Glomerular visceral epithelial cell (primary cell): ENCODE measurements around the gene RFX3.

ENCODE experiments used
- DNase-seq: peaks from one replicate; pipeline ENCODE4 v3.0.0-alpha.2; 2016; ENCODE audit errors: extremely low spot score

Gene RFX3

DNA sequence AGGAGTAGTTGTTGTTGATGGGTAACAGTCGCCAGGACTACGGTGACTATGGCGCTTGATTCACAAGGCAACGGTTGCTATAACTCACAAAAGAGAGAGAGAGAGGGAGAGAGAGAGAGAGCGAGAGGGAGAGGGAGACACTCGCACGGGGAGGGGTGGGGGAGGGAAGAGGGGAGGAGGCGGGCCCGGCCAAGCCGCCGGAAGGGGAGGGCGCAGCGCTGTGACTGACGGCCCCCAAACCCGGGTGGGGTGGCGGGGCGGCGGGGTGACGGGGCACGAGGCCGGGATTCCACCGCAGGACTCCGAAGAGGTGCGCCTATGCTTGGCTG is at the start of gene RFX3:
Gene RFX3 (minus strand): TSS at position 166 of the 329 bp plus-strand sequence. CDS start 130,413 bp downstream, outside the sequence.
- DNase-seq = peak; percentile 97

DNA sequence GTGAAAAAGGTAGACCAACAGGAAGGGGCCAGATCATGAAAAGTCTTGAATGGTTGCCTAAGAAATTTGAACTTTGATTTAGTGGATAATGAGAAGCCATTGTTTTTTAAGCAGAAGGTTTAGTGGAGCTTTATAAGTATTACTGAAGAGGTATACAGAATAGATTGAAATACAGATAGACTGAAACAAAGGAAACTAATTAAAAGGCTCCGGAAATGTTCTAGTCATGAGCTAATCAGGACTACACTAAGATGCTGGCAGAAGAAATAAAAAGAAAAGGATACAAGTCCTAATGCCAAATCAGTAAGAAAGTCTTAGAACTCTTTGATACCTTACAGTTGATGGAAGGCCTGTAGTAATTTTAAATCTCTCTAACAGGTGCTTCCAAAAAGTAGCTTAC is 45.7 kb upstream of the RFX3 start:
- DNase-seq = no peak

DNA sequence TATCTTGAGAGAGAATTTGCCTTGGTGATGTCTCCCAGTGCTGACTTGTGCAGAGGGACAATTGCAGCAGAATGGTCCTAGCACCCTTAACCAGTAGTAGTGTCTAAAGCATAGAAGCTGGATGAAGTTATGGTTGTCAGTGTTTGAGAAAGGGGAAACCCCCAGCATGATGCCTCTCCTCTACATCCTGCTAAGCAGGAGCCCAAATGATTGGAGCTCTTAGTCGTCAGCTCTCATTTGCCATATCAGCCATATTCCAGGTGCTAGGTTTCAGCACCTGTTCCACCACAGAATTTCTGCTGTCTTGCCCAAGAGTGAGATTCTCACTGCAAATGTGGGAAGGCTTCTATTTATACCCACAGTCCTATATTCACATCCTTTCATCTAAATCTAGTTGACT is 43.7 kb upstream of the RFX3 start:
- DNase-seq = no peak

DNA sequence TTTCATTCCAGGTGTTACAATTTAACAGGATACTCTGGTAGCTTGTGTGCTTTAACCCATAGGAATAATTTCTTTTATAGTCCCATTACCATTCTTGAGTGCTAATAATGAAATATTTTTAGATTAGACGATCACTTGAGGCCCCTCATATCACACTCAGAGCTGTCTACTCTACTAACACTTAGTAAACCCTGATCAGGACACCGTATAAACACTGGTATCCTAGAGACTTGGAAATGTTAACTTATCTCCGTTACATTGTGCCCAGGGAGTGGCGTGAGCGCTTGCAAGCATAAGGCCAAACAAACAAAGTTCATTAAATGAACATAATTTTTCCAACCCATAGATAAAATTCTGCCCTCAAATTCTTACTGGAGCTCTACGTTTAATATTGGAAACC is 42.2 kb upstream of the RFX3 start:
- DNase-seq = no peak

DNA sequence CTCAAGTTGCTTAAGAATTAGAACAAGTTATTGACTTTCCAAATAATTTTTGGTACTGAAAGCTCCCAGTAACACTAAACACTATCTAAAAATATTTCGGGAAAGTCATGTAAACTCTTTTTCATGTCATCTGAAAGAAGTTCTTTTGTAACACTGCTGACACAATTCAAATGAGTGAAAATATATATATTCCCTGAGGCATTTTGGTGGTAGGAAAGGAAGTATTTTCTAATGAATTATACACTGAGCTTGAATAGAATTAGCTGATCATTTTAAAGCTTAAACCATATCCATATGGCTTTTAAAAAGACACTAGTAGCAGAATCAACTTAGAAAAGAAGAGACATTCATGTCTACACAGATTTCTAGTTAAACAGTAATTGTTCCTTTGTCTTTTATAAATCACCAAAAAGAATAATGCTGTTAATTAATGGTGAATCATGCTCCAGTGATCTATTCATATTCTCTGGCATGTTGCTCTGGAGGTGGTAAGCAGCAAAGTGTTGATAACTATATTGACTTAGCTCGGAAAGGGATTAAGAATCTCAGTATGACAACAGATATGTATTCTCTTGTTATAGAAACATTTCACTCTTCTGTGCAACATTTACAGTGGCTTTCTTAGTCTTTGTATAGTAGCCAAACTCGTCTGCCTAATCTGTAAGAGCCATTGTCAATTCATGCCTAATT is 27.4 kb upstream of the RFX3 start:
- DNase-seq = no peak

DNA sequence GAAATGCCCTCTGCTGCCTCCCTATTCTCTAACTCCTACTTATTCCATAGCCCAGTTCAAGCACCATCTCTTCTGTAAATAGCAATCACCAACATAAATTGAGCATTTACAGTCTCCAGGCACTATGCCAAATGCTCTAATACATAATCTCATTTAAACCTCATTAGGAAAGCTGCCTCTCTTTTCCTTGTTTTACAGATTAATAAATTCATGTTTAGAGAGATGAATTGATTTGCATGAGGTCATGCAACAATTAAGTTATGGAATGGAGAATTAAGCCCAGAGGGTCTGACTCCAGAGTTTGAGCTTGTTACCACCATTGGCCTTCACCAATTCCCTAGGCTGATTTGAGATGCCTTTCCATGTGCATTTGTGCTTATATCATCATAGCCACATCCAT is 23.4 kb upstream of the RFX3 start:
- no peak for DNase-seq

DNA sequence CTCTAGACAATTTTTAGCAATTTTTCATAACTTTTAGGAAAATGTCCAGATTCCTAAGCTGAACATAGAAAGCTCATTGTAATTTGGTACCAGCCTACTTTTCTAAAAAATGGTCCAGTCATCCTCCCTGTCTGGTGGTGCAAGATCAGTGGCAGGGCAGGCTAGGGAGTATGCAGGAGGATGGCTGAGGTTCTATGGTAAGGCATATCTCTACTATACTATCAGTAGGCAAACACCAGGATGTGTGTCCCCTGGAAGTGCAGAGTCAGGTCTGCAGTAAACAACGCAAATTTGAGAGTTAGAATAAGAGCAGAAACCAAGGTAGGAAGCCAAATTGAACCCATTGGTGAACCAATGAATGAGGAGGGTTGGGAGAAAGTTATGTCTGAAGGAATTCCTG is 22.8 kb upstream of the RFX3 start:
- no peak for DNase-seq

DNA sequence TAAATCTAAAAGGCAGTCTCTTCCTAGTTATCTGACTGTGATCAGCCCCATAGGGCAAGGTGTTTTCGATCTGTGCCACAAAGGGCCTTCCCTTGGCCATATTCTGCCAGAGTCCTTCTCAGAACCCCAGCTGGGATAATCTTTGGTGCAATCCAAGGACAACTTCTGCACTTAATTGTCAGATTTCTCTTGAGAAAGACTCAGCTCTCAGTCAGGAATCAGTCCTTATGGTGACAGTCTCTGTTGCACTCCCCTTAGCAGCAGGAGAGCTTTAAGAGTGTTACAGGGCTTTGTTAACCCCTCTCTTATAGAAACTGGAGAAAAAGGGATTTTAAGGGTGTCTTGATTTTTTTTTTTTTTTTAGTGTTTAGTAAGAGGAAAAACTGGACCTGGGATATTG is 15.4 kb upstream of the RFX3 start:
- no peak for DNase-seq

DNA sequence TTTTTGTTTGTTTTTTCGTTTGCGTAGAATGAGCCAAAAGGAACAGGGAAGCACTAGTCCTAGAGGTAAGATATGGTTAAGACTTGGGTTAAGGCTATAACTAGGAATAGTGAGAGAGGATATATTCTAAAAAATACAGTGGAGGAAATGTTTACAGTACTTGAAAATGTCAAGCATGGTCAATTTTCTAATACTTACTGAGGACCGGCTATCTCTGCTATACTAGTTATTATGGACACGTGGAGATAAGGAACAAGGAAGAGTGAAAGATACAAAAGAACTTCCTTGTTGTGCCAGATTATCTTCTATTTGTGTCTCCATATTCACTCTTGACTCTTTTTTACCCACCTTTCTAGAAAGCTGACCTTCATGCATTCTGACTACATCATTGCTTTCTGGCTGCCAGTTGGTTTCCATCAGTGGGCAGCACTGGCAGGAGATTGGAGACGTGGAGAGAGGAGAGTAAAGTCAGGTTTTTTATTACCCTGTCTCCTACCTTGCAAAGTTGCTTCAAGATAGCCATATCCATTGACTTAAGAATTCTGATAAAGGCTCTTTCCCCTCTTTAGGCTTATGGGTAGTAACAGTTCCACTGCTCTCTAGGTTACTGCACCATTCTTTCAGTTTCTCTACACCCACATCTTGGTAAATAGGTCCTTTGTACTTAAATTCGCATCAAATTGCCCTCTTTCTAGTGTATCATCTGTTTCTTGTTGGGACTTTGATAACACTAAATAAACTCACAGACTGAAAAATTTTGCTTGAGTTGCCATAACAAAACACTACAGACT is 9.0 kb upstream of the RFX3 start:
- DNase-seq = no peak

DNA sequence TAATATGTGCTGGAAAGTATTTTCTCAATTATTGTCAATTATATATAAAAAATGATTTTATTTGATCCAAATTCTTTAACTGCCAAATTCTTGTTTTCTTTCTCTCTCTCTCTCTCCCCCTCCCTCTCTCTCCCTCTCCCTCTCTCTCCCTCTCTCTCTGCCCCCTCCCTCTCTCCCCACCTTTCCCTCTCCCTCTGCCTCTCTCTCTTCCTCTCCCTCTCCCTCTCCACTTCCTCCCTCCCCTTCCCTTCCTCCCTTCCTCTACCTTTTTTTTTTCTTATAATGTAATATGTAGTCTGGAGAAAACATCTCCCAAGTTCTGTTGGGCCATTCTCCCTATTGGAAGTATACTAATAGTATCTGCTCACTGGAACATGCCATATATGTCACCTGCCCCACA is 6.4 kb upstream of the RFX3 start:
- no peak for DNase-seq

DNA sequence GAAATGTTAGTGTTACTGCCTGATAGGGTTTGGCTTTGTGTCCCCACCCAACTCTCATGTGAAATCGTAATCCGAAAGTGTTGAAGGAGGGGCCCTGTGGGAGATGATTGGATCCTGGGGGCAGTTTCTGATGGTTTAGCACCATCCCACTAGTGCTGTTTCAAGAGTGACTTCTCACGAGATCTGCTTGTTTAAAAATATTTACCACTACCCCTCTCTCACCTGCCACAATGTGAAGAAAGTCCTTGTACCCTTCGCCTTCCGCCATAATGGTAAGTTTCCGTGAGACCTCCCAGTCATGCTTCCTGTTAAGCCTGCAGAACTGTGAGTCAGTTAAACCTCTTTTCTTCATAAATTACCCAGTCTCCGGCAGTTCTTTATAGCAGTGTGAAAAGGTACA is 2.6 kb upstream of the RFX3 start:
- no peak for DNase-seq

DNA sequence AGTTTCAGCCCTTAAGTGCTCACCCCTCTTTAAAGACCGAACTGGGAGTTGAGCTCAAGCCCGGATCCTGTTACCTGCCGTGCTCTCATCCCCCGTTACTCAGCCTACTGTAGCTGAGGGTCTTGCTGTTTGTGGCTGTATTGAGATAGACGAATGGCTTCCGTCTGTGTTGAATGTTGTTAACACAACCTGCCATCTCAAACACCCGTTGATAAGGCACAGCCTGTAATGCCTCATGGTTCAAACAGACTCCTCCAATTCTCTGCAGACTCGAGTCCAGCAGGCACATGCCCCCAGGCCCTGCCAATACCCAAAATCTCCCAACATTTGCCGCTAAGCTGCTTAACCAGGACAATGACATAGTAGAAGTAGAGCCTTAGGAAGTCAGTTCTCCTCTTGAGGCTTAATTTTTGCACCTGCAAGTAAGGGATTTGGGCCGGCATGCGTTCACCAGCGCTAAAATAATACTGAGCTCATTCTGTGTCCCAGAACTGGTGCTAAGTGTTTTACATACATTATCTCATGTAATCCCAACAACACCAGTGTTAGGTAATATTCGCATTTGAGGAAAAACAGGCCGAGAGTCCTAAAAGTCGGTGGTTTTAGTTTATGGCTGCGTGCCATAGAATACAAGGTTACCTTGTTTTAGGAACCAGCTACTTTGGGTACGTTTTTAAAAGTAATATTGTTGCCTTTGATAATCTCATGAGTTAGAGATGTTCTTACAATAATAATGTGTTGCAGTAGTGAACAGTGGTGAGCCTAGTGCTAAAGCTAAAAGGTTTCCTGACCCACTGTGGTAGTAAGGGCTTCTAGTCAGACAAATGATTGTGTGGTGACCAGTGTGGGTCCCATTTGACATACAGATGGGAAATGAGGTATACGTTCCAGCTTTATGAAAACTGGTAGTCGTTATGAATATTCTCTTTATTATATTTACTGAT is 1.5 kb upstream of the RFX3 start:
- peak; percentile 21 for DNase-seq

DNA sequence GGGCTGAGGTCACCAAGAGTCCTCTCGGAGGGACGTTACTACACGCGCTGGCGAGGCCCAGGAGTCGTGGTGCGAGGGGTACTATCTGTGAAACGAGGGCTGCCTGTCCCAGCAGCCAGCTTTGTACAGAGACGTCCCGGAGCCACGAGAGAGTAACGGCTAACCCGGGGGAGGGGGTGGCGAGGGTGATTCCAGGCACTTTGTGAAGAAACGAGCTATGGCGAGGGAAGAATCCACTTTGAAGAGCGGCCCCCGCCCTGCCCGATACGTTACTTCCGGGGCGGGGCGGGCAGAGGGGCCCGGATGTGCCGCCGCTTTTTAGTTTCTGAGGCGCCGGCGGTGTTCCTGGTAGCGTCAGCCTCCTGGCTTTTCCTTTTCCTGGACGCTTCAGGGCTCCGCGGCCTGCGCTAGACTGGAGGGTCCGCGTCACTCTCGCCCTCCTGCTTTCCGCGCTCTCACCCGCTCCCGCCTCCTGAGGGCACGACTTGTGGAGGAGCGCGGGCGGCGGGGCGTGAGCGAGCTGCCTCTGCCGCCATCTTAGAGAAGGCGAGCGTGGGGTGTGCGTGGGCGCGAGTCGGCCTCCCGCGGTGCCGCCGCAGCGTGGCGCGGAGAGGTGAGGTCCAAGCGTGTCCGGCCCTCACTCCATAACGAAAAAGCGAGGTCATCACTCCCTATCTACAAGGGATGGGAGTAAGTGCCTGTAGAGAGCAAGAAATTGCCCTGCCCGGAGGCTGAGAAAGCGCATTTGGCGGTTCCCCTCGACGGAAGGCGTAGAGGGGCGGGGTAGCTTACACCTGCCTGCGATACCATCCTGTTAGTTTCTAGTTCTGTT is 580 bp upstream of the RFX3 start:
- DNase-seq = peak; percentile 89

DNA sequence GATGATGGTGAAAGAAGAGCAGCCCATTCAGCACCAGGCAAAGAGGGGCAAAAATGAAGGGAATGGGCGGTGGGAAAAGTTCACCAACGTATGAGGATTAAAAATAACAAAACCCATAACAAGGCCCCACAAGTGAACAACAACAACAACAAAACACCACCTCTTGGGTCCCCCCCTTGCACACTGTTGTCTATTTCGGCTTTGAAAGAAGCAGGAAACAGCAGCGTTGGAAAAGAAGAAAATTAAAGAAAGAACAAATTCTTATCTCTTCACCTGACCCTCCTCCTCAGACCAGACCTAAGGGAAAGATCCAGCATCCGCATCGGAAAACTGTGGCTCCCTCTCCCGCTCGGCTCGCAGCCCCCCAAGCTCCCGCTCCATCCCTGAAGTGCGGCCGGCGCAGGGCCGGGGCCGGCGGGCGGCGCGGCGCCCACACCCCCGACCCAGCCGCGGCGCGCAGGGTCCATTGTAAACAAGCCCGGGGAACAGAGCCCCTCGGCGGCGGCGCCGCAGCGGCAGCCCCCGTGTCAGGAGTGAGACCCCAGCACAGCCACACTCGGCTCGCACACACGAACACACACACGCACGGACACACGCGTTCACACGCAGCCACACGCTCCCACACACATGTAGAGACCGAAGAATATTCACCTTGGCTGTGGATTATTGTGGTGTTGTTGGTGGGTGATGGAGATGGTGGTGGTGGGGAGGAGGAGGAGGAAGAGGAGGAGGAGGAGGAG is 535 bp downstream of the RFX3 start:
- no peak for DNase-seq

DNA sequence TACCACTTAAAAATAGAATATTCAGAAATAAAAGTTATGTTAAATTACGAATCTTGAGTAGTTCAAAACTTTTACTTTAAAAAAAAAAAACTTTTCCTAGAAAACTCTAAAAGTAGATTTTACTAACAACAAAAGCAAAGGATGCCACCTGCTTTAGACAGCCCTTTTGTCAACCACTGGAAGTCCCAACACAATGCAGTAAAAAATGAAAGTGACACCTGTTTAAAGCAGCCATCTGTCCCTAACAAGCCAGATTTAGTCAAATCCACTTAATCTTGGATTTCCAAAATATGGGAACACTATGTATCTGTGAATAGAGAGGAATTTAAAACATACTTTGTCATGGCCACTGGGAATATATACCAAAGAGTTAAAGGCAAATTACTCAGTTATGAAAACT is 3.8 kb downstream of the RFX3 start:
- DNase-seq = no peak

DNA sequence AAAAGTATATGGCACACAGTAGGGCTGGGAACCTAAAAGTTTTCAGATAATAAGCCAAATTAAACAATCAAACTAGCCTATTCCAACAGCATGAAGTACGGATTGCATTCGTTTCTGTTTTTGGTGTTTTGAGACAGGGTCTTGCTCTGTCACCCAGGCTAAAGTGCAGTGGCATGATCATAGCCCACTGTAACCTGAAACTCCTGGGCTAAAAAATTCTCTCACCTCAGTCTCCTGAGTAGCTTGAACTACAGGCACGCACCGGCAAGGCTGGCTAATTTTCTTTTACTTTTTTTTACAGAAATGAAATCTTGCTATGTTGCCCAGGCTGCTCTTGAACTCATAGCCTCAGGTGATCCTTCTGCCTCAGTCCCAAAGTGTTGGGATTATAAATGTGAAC is 5.2 kb downstream of the RFX3 start:
- no peak for DNase-seq

DNA sequence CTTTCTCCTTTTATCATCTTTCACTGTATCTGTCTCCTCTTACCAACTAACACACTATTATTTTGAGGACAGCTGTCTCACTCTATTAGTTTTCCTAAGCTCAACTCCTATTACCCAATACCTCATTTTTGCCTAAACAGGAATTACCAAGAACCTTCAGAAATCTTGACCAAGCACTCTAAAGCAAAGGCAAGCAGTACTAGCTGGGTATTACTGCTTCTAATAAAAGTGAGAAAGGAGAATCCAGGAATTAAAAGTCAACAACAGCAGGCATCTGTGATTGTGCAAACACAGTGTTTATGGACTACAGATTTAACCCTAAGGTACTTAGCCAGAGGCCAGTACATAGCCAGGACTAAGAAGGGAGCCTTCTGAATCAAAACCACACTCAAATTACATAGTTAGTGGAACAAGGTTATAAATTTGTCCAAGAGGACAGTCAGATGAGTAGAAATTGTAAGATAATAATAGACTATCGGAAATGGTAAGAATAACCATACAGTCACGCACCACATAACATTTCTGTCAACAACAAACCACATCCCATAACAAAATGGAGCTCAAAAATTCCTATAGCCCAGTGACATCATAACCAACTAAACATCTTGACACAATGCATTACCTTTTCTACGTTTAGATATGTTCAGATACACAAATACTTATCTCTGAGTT is 8.3 kb downstream of the RFX3 start:
- no peak for DNase-seq

DNA sequence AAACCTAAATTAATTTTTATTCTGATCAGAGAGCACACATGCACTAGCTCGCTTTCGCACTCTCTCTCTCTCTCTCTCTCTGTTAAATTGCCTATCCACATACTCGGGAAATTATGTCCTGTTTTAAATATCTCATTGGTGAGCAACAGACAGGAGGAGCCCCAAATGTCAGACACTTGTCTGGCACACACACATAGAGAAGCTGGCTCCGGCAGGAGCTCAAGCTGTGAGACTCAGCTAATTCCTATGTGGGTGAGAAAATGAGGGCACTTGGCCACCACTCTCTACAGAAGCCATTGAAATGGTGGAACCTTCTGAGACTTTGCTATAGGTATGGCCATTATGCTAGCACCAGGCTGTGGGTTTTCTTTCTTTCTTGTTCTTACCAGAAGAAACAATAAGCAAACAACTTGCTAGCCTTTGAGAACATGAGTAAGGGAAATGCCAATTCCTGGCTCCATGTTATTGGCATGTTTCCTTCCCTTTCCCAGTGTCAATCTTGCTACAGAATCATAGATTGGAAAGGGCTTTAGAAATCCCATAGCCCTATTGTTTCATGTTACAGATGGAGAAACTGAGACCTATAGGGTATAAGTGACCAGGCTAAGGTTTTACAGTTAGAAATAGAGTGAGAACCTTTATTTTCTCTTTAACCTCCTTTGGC is 9.0 kb downstream of the RFX3 start:
- DNase-seq = no peak

DNA sequence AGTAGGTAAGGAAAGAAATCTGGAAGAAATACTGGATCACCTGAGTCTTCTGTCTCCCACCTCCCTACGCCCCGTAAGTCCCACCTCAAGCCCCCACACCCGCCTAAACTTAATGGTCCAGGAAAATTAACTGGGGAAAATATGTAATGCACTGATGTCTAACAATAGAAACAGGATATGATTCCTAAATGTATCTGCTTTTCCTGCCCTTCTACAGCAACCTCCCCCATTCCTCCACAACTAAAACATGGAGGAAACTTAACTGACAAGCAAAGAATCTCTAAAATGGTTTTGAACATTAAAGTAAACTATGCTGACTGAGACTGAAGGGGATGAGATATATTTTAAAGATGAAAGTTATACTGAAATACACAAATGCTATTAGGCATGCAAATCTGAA is 10.4 kb downstream of the RFX3 start:
- no peak for DNase-seq

DNA sequence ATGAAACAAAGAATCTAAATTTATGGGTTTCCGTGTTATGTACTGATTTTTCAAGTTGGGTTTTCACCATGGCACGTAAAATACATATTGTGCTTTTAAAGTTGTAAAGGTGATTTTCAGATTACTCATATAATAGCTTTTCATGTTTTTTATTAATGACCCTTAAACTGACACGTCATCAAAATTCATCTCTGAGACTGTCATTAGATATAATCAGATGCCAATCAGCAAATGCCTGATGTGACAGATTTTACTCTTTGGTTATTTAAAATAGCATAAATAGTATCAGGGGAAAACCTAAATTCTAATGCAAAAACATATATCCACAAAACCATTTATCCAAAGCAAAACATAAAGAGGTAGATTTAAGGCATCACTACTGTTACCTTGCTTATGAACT is 11.0 kb downstream of the RFX3 start:
- DNase-seq = no peak
